Natural killer cell (primary cell): ENCODE data around the gene NFIC. TPM values are rescaled to one million over a fixed set of nuclear protein-coding genes. Genes with fewer than 3 reads are reported as not detected.
"Not testable (repeated sequence)": the region's sequence is repeated elsewhere in the genome, so short reads cannot be mapped to it uniquely, and the experiment has no call there.

Experiments used
- ATAC-seq, 3 donors: fragments of 150-1000 bp in 2 of 3; fragments of 200-7000 bp in 1 of 3; cut with Tn5 transposase; 1 replicate in 1 of 3; 2 replicates in 2 of 3; pipeline ENCODE4 v1.10.0; 2021; ENCODE audit warnings: mild to moderate bottlenecking in 2 of 3, moderate library complexity in 2 of 3
- DNase-seq, 2 donors: peaks; one replicate each; pipeline versions ENCODE4 v3.0.0 to v3.0.0-alpha.2; 2013 to 2021; ENCODE audit warnings: mixed read lengths in 1 of 2
- H3K27ac ChIP-seq: one replicate; pipeline ENCODE4 v1.5.1; 2013; ENCODE audit warnings: mild to moderate bottlenecking, low read length
- H3K27me3 ChIP-seq: one replicate; pipeline ENCODE4 v1.6.1; 2013; ENCODE audit warnings: low read length; ENCODE audit not compliant: control insufficient read depth, insufficient read depth
- H3K36me3 ChIP-seq: one replicate; pipeline ENCODE4 v1.6.1; 2013; ENCODE audit warnings: low read length; ENCODE audit not compliant: control insufficient read depth, insufficient read depth
- H3K4me1 ChIP-seq: one replicate; pipeline ENCODE4 v1.6.1; 2013; ENCODE audit warnings: low read length; ENCODE audit not compliant: control insufficient read depth, insufficient read depth
- H3K4me3 ChIP-seq: one replicate; pipeline ENCODE4 v1.5.1; 2013; ENCODE audit warnings: low read length
- H3K9me3 ChIP-seq: one replicate; pipeline ENCODE4 v1.6.1; 2013; ENCODE audit warnings: low read length; ENCODE audit not compliant: control insufficient read depth, insufficient read depth
- H3K27ac Mint-ChIP-seq, 2 donors: one replicate each; pipeline ENCODE4 v1.8.0; 2022; ENCODE audit warnings: mild to moderate bottlenecking in 2 of 2, mixed read lengths in 2 of 2, moderate library complexity in 1 of 2
- H3K27me3 Mint-ChIP-seq, 2 donors: one replicate each; pipeline ENCODE4 v1.8.0; 2022; ENCODE audit warnings: low read depth in 2 of 2, mixed read lengths in 2 of 2
- H3K36me3 Mint-ChIP-seq: one replicate; pipeline ENCODE4 v1.8.0; 2022; ENCODE audit warnings: mixed read lengths
- H3K4me1 Mint-ChIP-seq, 2 donors: one replicate each; pipeline ENCODE4 v1.8.0; 2022; ENCODE audit warnings: mixed read lengths in 2 of 2
- H3K4me3 Mint-ChIP-seq: one replicate; pipeline ENCODE4 v1.8.0; 2022; ENCODE audit warnings: mild to moderate bottlenecking, moderate library complexity, mixed read lengths
- H3K9me3 Mint-ChIP-seq, 2 donors: one replicate each; pipeline ENCODE4 v1.8.0; 2022; ENCODE audit warnings: mixed read lengths in 2 of 2
- CTCF ChIP-seq: fragments of 200-600 bp; IDR thresholded peaks from one replicate; pipeline ENCODE4 v1.8.0; 2022; ENCODE audit warnings: antibody characterized with exemption
- WGBS: methylation state at CpG from one replicate; pipeline ENCODE4 v1.1.7; 2013; ENCODE audit warnings: missing lambda C conversion rate; ENCODE audit not compliant: insufficient coverage; 5-methylcytosine and 5-hydroxymethylcytosine counted together
- intact Hi-C: fragments of 100-400 bp; cut with micrococcal nuclease; formaldehyde crosslinking; loops from one replicate; pipeline ENCODE4 v1.14.2; 2022
- total RNA-seq, 4 donors: library from RNA; stranded (reverse); fragments of 120-200 nt in 1 of 4; gene quantifications; one replicate each; pipeline versions ENCODE4 v1.2.3 to v1.2.4, GENCODE V29; 2013 to 2022

The NFIC gene
- total RNA-seq, 3 donors from 2014 or later (not counting 1 experiment from before 2014, with no cell fraction given): 18.5 to 22.2 (median 20.6) TPM

- Mint-ChIP-seq H3K27me3 (no peaks in the 10 kb centered on the region), H3K27ac (no peak overlapping the region), H3K9me3 (no peaks in the 10 kb centered on the region), H3K4me3 (no peak overlapping the region), H3K36me3 (no peaks in the 10 kb centered on the region), H3K4me1 (peaks cover under 1 to 5% of the 10 kb centered on the region in 2 donors)
- H3K27me3 ChIP-seq: no peaks in the 10 kb centered on the region
- H3K4me3 ChIP-seq: no peak overlapping the region
- no peaks in the 10 kb centered on the region for H3K36me3 ChIP-seq
- ATAC-seq (no peak), DNase-seq (no peak)
- WGBS: 92% methylated on average over 40 of the region's 42 CpGs
- H3K9me3 ChIP-seq: no peaks in the 10 kb centered on the region
- no peak for TF ChIP-seq CTCF
- intact Hi-C loops: no loop called here
- no peak overlapping the region for H3K27ac ChIP-seq
- H3K4me1 ChIP-seq: peaks cover 5% of the 10 kb centered on the region
These were observed 21.5 kb downstream of the NFIC start for GRCh38 chr19:3387645-3388589.

DNA sequence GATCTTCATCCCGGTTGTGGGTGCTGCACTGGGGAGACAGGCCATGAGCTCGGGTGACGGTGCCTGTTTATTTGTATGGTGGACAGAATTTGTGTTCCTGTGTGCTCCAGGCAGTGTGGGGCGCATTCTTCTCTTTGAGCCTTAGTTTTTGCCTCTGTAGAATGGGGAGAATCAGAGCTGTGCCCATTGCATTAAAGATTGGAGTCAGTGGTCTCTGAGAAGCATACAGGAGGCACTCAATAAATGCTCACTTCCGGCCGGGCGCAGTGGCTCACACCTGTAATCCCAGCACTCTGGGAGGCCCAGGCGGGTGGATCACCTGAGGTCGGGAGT, 23.0 kb downstream of the NFIC start:
- no peaks in the 10 kb centered on the region for H3K4me1 Mint-ChIP-seq
- no peak overlapping the region for H3K27ac Mint-ChIP-seq
- ATAC-seq: no peak
- H3K9me3 ChIP-seq: no peaks in the 10 kb centered on the region
- H3K4me3 ChIP-seq: no peak overlapping the region
- no peak overlapping the region for H3K27ac ChIP-seq
- H3K27me3 Mint-ChIP-seq: no peaks in the 10 kb centered on the region
- no peaks in the 10 kb centered on the region for H3K9me3 Mint-ChIP-seq
- H3K4me3 Mint-ChIP-seq: no peak overlapping the region
- DNase-seq: no peak
- WGBS: 95% methylated on average over 9 of the region's 9 CpGs
- H3K36me3 Mint-ChIP-seq: no peaks in the 10 kb centered on the region
- no peaks in the 10 kb centered on the region for H3K27me3 ChIP-seq
- no peaks in the 10 kb centered on the region for H3K36me3 ChIP-seq
- no peak for TF ChIP-seq CTCF
- intact Hi-C loops: no loop called here
- peaks cover 5% of the 10 kb centered on the region for H3K4me1 ChIP-seq

DNA sequence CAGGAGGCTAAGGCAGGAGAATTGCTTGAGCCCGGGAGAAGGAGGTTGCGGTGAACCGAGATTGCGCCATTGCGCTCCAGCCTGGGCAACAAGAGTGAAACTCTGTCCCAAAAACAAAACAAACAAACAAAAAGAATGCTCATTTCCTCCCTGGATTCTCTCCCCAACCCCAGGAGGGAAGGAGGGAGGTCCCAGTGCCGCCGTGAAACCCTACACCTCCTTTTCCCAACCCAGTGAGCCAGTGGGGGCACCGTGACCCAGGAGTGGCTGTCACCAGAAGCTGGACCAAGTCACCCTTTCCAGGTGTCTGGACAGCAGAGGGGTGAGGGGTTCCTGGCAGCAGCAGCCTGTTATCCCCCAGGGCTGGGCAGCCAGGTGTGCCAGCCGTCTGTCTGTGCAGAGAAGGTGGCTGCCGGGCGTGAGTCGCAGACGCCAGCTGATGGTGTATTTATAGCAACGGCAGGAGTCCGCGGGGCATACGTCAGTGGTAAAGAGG, 23.5 kb downstream of the NFIC start:
- Mint-ChIP-seq H3K27ac (no peak overlapping the region), H3K9me3 (no peaks in the 10 kb centered on the region), H3K27me3 (no peaks in the 10 kb centered on the region), H3K4me3 (no peak overlapping the region), H3K36me3 (no peaks in the 10 kb centered on the region), H3K4me1 (no peaks in the 10 kb centered on the region)
- intact Hi-C loops: no loop called here
- TF ChIP-seq CTCF: no peak
- Histone ChIP-seq H3K27ac (no peak overlapping the region), H3K36me3 (no peaks in the 10 kb centered on the region), H3K27me3 (no peaks in the 10 kb centered on the region), H3K4me1 (peaks cover 5% of the 10 kb centered on the region), H3K4me3 (no peak overlapping the region), H3K9me3 (no peaks in the 10 kb centered on the region)
- WGBS: 77% methylated on average over 13 of the region's 17 CpGs
- no peak for ATAC-seq
- DNase-seq: no peak

DNA sequence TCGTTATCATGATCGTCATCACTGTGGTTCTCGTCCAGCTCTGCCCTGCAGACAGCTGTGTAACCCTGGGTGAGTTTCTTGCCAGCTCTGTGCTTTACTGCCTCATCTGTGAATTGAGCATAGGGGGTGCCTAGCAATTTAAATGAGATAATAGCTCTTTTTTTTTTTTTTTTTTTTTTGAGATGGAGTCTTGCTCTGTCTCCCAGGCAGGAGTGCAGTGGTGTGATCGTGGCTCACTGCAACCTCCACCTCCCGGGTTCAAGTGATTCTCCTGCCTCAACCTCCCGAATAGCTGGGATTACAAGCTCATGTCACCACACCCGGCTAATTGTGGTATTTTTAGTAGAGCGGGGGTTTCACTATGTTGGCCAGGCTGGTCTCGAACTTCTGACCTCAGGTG, 25.5 kb downstream of the NFIC start:
- H3K9me3 Mint-ChIP-seq, H3K27me3 ChIP-seq, H3K9me3 ChIP-seq, DNase-seq, H3K27ac ChIP-seq, H3K4me3 ChIP-seq, H3K27ac Mint-ChIP-seq, ATAC-seq, H3K4me1 Mint-ChIP-seq, intact Hi-C loops, H3K27me3 Mint-ChIP-seq, H3K4me3 Mint-ChIP-seq, H3K4me1 ChIP-seq, H3K36me3 Mint-ChIP-seq, H3K36me3 ChIP-seq: not testable (repeated sequence)
- 94% methylated on average over 9 of the region's 9 CpGs for WGBS
